IgD-negative memory B cell (primary cell): ENCODE measurements around the gene RCN2. TPM values are rescaled to one million over a fixed set of nuclear protein-coding genes. Genes with fewer than 3 reads are reported as not detected.

ENCODE experiments used
- H3K27ac Mint-ChIP-seq, 3 donors: one replicate each; pipeline ENCODE4 v1.8.0; 2020 to 2022; ENCODE audit warnings: mild to moderate bottlenecking in 3 of 3, mixed read lengths in 3 of 3, moderate library complexity in 1 of 3
- H3K27me3 Mint-ChIP-seq: one replicate; pipeline ENCODE4 v1.8.0; 2021; ENCODE audit warnings: mixed read lengths
- H3K36me3 Mint-ChIP-seq: one replicate; pipeline ENCODE4 v1.8.0; 2020; ENCODE audit warnings: mild to moderate bottlenecking, mixed read lengths
- H3K4me1 Mint-ChIP-seq, 3 donors: one replicate each; pipeline ENCODE4 v1.8.0; 2020 to 2022; ENCODE audit warnings: mixed read lengths in 3 of 3, mild to moderate bottlenecking in 1 of 3
- H3K4me3 Mint-ChIP-seq, 4 donors: one replicate each; pipeline ENCODE4 v1.8.0; 2020 to 2022; ENCODE audit warnings: mild to moderate bottlenecking in 4 of 4, mixed read lengths in 4 of 4, moderate library complexity in 3 of 4
- H3K9me3 Mint-ChIP-seq, 3 donors: one replicate each; pipeline ENCODE4 v1.8.0; 2020 to 2021; ENCODE audit warnings: mixed read lengths in 3 of 3, mild to moderate bottlenecking in 1 of 3
- polyA plus RNA-seq: library from polyadenylated mRNA; unstranded; fragments of 300-500 nt; fragmentation: Illumina TruSeq; gene quantifications from one replicate; pipeline ENCODE4 v1.2.3, GENCODE V29; 2021

The RCN2 gene
- polyA plus RNA-seq, 1 donor from 2014 or later: 46.6 TPM

DNA sequence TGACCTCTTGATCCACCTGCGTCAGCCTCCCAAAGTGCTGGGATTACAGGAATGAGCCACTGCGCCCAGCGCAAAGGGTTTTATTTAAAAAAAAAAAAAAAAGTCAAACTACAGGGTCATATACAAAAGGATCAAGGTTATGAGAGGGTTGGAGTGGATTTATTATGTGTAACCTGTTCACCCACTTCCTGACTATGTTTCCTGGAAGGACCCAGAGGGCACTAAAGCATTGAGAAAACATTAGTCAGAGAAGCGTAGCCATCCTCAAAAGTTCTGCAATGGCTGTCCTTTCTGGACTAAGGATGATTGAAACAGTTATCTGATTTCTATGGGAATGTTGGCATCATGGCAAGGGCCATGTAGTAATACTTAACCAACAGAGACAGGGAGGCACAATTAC, 19.1 kb upstream of the RCN2 start:
- Mint-ChIP-seq H3K4me3 (no peak overlapping the region), H3K9me3 (peaks cover 0 to 2% (median 0%) of the 10 kb centered on the region in 3 donors), H3K4me1 (peaks cover 12 to 20% (median 13%) of the 10 kb centered on the region in 3 donors), H3K27ac (peak overlapping the region in 1 of 3 donors; percentile 49), H3K36me3 (peaks cover 3% of the 10 kb centered on the region), H3K27me3 (peaks cover 2% of the 10 kb centered on the region)

GRCh38 chr15:76913737-76914136, 17.8 kb upstream of the RCN2 start:
- peaks cover 3% of the 10 kb centered on the region for H3K36me3 Mint-ChIP-seq
- no peak overlapping the region for H3K27ac Mint-ChIP-seq
- H3K9me3 Mint-ChIP-seq: peaks cover 0 to 2% (median 0%) of the 10 kb centered on the region in 3 donors
- no peak overlapping the region for H3K4me3 Mint-ChIP-seq
- H3K4me1 Mint-ChIP-seq: peaks cover 3 to 11% (median 5%) of the 10 kb centered on the region in 3 donors
- peaks cover 2% of the 10 kb centered on the region for H3K27me3 Mint-ChIP-seq

GRCh38 chr15:76916369-76916768, 15.2 kb upstream of the RCN2 start:
- Mint-ChIP-seq H3K27me3 (peaks cover 5% of the 10 kb centered on the region), H3K27ac (no peak overlapping the region), H3K36me3 (peaks cover 3% of the 10 kb centered on the region)

GRCh38 chr15:76928201-76928600, 3.3 kb upstream of the RCN2 start:
- Mint-ChIP-seq H3K9me3 (no peaks in the 10 kb centered on the region), H3K27ac (no peak overlapping the region), H3K4me3 (peak overlapping the region in 1 of 4 donors; percentile 21), H3K36me3 (peaks cover 6% of the 10 kb centered on the region), H3K27me3 (peaks cover 5% of the 10 kb centered on the region), H3K4me1 (peaks cover 9 to 17% (median 13%) of the 10 kb centered on the region in 3 donors)

More at GRCh38 chr15:76916369-76916768, 15.2 kb upstream of the RCN2 start:
- no peaks in the 10 kb centered on the region for H3K4me1 Mint-ChIP-seq
- no peak overlapping the region for H3K4me3 Mint-ChIP-seq
- no peaks in the 10 kb centered on the region for H3K9me3 Mint-ChIP-seq

GRCh38 chr15:76929011-76929760, 2.4 kb upstream of the RCN2 start:
- H3K36me3 Mint-ChIP-seq: peaks cover 6% of the 10 kb centered on the region
- no peaks in the 10 kb centered on the region for H3K9me3 Mint-ChIP-seq
- H3K4me1 Mint-ChIP-seq: peaks cover 9 to 18% (median 13%) of the 10 kb centered on the region in 3 donors
- H3K27ac Mint-ChIP-seq: no peak overlapping the region
- H3K27me3 Mint-ChIP-seq: peaks cover 5% of the 10 kb centered on the region
- H3K4me3 Mint-ChIP-seq: peak overlapping the region in 1 of 4 donors; percentile 21

DNA sequence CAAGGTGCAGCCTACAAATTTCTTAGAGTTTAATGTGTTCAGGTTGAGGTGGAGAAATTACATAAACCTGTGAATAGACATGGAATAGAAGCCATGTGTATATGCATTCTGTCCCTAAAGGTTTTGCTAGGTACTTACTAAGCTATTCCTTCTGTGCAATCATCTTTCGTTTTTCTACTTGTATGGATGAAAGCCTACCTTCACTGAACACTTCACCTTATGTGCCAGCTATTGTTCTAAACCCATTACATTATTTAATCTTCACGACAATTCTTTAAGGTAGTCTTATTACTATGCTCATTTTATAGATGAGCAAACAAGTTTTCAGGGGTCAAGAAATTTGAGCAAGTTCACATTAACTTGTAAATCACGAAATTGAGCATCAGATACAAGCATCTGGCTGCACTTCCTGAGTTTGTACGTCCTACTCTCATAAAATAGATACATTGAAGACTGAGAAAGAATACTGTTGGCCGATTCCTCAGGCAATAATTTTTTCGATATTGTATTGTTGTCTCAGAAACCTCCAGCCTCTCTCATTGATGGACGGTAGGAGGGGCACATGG, 635 bp upstream of the RCN2 start:
- Mint-ChIP-seq H3K9me3 (no peaks in the 10 kb centered on the region), H3K27ac (peak overlapping the region; percentile 89 to 95 (median 93)), H3K4me3 (peak overlapping the region; percentile 82 to 97 (median 94)), H3K4me1 (peaks cover 17 to 26% (median 22%) of the 10 kb centered on the region in 3 donors), H3K36me3 (peaks cover 4% of the 10 kb centered on the region), H3K27me3 (no peaks in the 10 kb centered on the region)

DNA sequence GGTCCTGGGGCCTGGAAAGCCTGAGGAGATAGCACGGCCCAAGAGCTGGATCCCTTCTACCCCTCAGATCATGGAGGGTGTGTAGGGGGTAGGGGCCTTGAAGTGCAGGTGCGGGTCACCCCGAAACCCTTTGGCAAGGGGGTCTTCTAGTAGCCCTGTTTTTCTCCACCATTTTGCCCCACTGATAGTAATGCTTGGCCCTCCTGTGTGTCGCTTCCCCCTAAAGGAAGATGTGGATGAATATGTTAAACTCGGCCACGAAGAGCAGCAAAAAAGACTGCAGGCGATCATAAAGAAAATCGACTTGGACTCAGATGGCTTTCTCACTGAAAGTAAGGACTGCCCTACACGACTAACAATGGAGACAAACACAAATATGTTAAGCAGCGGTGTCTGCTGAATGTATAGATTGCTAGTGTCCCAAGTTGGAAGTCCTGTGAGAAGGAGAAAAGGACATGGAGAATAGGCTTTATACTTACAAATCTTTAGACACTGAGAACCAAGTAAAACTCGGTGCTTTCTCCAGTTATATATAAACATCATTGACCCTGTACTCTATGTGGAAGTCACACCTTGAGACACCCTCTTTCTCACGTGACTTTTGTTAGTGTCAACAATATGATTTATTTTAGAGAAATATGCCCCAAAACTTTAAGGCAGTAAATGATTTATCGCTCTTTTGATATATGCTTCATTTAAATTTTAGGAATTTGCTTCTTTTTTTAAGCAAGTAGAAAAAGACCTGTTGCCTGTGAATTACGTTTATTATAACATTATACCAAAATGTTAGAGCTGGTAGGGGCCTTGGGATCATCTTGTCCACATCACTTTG, 802 bp downstream of the RCN2 start:
- Mint-ChIP-seq H3K27ac (peak overlapping the region; percentile 6 to 63 (median 8)), H3K4me3 (peak overlapping the region; percentile 82 to 96 (median 92)), H3K4me1 (peaks cover 21 to 26% (median 22%) of the 10 kb centered on the region in 3 donors), H3K9me3 (no peaks in the 10 kb centered on the region), H3K36me3 (peaks cover 7% of the 10 kb centered on the region), H3K27me3 (no peaks in the 10 kb centered on the region)

DNA sequence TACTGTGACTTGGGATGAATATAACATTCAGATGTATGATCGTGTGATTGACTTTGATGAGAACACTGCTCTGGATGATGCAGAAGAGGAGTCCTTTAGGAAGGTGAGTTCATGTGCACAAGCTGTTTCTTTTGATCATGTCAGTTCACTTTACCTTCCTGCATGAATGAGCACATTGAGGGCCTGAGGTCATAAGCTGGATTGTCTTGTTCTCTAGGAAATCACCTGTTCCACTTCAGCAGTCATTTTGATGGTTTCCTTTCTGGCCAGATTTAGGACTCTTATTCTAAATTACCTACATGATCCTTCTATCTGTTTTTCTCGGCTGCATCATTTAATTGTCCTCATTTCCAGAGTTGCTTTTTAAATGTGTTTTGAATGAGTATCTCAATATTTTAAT, 4.1 kb downstream of the RCN2 start:
- H3K4me3 Mint-ChIP-seq: peak overlapping the region; percentile 41 to 71 (median 61)
- H3K4me1 Mint-ChIP-seq: peaks cover 18 to 24% (median 19%) of the 10 kb centered on the region in 3 donors
- no peaks in the 10 kb centered on the region for H3K27me3 Mint-ChIP-seq
- H3K36me3 Mint-ChIP-seq: peaks cover 7% of the 10 kb centered on the region
- H3K9me3 Mint-ChIP-seq: no peaks in the 10 kb centered on the region
- H3K27ac Mint-ChIP-seq: peak overlapping the region; percentile 55 to 92 (median 86)

DNA sequence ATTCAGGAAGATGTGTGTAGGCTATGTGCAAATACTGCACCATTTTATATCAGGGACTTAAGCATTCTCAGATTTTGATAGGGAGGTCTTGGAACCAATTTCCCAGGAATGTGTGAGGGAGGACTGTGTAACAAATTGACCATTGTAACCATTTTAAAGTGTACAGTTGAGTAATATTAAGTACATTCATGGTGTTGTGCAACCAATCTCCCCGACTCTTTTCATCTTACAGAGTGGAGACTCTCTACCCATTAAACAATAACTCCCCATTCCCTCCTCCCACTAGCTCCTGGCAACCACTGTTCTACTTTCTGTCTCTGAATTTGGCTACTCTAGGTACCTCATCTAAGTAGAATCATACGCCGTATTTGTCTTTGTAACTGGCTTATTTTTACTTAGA, 5.1 kb downstream of the RCN2 start:
- Mint-ChIP-seq H3K9me3 (no peaks in the 10 kb centered on the region), H3K27me3 (no peaks in the 10 kb centered on the region), H3K36me3 (peaks cover 7% of the 10 kb centered on the region), H3K4me3 (peak overlapping the region in 1 of 4 donors; percentile 52), H3K4me1 (peaks cover 14 to 19% (median 16%) of the 10 kb centered on the region in 3 donors), H3K27ac (peak overlapping the region in 1 of 3 donors; percentile 92)

GRCh38 chr15:76938752-76939151, 7.2 kb downstream of the RCN2 start:
- no peak overlapping the region for H3K27ac Mint-ChIP-seq
- H3K36me3 Mint-ChIP-seq: peaks cover 10% of the 10 kb centered on the region
- no peaks in the 10 kb centered on the region for H3K27me3 Mint-ChIP-seq
- no peaks in the 10 kb centered on the region for H3K9me3 Mint-ChIP-seq
- no peak overlapping the region for H3K4me3 Mint-ChIP-seq
- peaks cover 8 to 11% (median 8%) of the 10 kb centered on the region in 3 donors for H3K4me1 Mint-ChIP-seq

- no peaks in the 10 kb centered on the region for H3K27me3 Mint-ChIP-seq
- H3K36me3 Mint-ChIP-seq: peaks cover 16% of the 10 kb centered on the region
- H3K4me3 Mint-ChIP-seq: no peak overlapping the region
- no peak overlapping the region for H3K27ac Mint-ChIP-seq
- H3K4me1 Mint-ChIP-seq: peaks cover 8 to 11% (median 9%) of the 10 kb centered on the region in 3 donors
- peaks cover 0 to 2% (median 0%) of the 10 kb centered on the region in 3 donors for H3K9me3 Mint-ChIP-seq
Observed at GRCh38 chr15:76939715-76940114, 8.2 kb downstream of the RCN2 start.

DNA sequence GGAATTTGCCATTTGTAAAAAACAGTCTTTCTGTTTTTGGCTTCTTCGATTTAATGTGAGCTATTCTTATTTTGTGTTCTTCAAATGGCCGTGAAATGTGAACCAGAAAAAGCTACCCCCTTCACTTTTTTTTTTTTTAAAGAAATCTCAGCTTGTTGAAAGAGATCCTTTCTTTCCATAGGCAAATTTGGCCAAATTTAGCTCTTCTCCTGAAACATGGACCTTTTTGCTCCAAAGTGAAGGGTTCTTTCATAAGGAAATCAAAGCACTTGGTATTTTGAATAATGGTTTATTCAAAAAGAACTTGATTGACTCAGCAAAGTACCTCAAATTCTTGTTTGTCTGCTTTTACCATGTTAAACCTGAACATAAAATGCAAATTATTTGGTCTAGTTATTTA, 10.1 kb downstream of the RCN2 start:
- Mint-ChIP-seq H3K36me3 (peaks cover 24% of the 10 kb centered on the region), H3K27ac (peak overlapping the region in 1 of 3 donors; percentile 19), H3K4me3 (no peak overlapping the region), H3K9me3 (peaks cover 0 to 2% (median 0%) of the 10 kb centered on the region in 3 donors), H3K27me3 (no peaks in the 10 kb centered on the region), H3K4me1 (peaks cover 3 to 15% (median 12%) of the 10 kb centered on the region in 3 donors)

GRCh38 chr15:76942331-76942730, 10.8 kb downstream of the RCN2 start:
- Mint-ChIP-seq H3K27ac (peak overlapping the region in 1 of 3 donors; percentile 19), H3K4me3 (no peak overlapping the region), H3K4me1 (peaks cover 9 to 19% (median 18%) of the 10 kb centered on the region in 3 donors), H3K9me3 (peaks cover 0 to 2% (median 0%) of the 10 kb centered on the region in 3 donors), H3K27me3 (no peaks in the 10 kb centered on the region), H3K36me3 (peaks cover 21% of the 10 kb centered on the region)

GRCh38 chr15:76945494-76946093, 14.0 kb downstream of the RCN2 start:
- no peaks in the 10 kb centered on the region for H3K27me3 Mint-ChIP-seq
- no peak overlapping the region for H3K4me3 Mint-ChIP-seq
- peaks cover 0 to 2% (median 0%) of the 10 kb centered on the region in 3 donors for H3K9me3 Mint-ChIP-seq
- peaks cover 18% of the 10 kb centered on the region for H3K36me3 Mint-ChIP-seq
- H3K27ac Mint-ChIP-seq: peak overlapping the region in 2 of 3 donors; percentile 17 to 41
- H3K4me1 Mint-ChIP-seq: peaks cover 24 to 32% (median 30%) of the 10 kb centered on the region in 3 donors
